Measurements from ENCODE around the gene FURIN. TPM values are rescaled to one million over a fixed set of nuclear protein-coding genes. Genes with fewer than 3 reads are reported as not detected.

The FURIN gene
- total and polyA plus RNA-seq, 2 of the 4 experiments (the other 2 are of a cell fraction) = 34.8 to 54.3 TPM

GRCh38 chr15:90903733-90904536 is 35.5 kb downstream of the FURIN start:
- Histone ChIP-seq H3K27me3 (ENCODE audit: control insufficient read depth, insufficient read depth, low read length) (no peaks in the 10 kb centered on the region), H3K9me3 (ENCODE audit: control insufficient read depth, insufficient read depth, low read length) (no peaks in the 10 kb centered on the region), H2AK5ac (ENCODE audit: low read depth, low read length) (no peak overlapping the region), H3K27ac (ENCODE audit: insufficient read depth, low read length) (no peak overlapping the region), H3K79me1 (ENCODE audit: low read depth in 1 of 2, low read length in 2 of 2) (peaks cover 0 to 13% of the 10 kb centered on the region in 2 experiments; a peak in 2 of 4 replicates), H3K4ac (ENCODE audit: low read depth, low read length) (no peak overlapping the region), H4K91ac (ENCODE audit: insufficient read depth, low read depth, low read length) (no peak overlapping the region), H3K4me1 (ENCODE audit: control insufficient read depth, insufficient read depth, low read length) (peaks cover 4% of the 10 kb centered on the region; the same call in 1 of the 2 replicates), H3K9me1 (ENCODE audit: insufficient read depth, low read length) (no peaks in the 10 kb centered on the region), H2AK9ac (replicated peaks; ENCODE audit: low read depth, low read length, poor library complexity) (no peak overlapping the region), H4K8ac (ENCODE audit: low read depth in 2 of 2, low read length in 2 of 2) (no peak overlapping the region), H3K36me3 (ENCODE audit: control insufficient read depth, insufficient read depth, low read length) (peaks cover 18% of the 10 kb centered on the region; the same call in 1 of the 2 replicates), H3K56ac (ENCODE audit: extremely low read depth, insufficient read depth, low read length) (no peak overlapping the region), H2AFZ (replicated peaks; ENCODE audit: low read length, poor library complexity) (peak overlapping the region; percentile 94), H3K18ac (ENCODE audit: low read depth, low read length) (no peak overlapping the region), H3K14ac (replicated peaks; ENCODE audit: low read depth, low read length) (0 out of 2 replicates have a peak overlapping the region, but pooled peaks have one; percentile 37), H2BK20ac (ENCODE audit: low read depth, low read length) (no peak overlapping the region), H3K4me3 (ENCODE audit: insufficient read depth, low read depth, low read length) (peak overlapping the region; percentile 56), H2BK15ac (ENCODE audit: low read depth, low read length) (no peak overlapping the region), H3K4me2 (ENCODE audit: low read depth, low read length) (peak overlapping the region; percentile 97), H2BK5ac (ENCODE audit: low read depth, low read length, poor library complexity, severe bottlenecking) (no peak overlapping the region), H3K9ac (ENCODE audit: low read depth, low read length) (peak overlapping the region; percentile 57), H4K20me1 (ENCODE audit: insufficient read depth, low read length) (no peaks in the 10 kb centered on the region), H4K5ac (ENCODE audit: low read depth, low read length) (no peak overlapping the region), H3K23ac (ENCODE audit: low read depth, low read length) (peak overlapping the region; percentile 77), H2BK120ac (ENCODE audit: low read depth, low read length) (no peak overlapping the region)
- dilution Hi-C loops (cut with HindIII; ENCODE audit: low sequenced_read_pairs, unreplicated experiment) (no loop called here), in situ Hi-C loops (cut with MboI; ENCODE audit: low sequenced_read_pairs) (no loop called here), intact Hi-C loops (cut with micrococcal nuclease) (loop anchor here (2.0 kb wide), 1 partner anchor 31 kb away; the partner anchor contains the start of gene UNC45A)
- no TSS peak for BruUV-seq (replicated peaks)
- POLR2A ChIA-PET (ENCODE audit: unreplicated experiment) = no interaction called here
- WGBS, 2 experiments (ENCODE audit: extremely low coverage in 2 of 2, insufficient read length in 1 of 2) = 58% methylated on average over 12 of the region's 18 CpGs; no CpG with 5 or more reads in 1 of the 2 experiments
- CTCF ChIA-PET = interaction anchor here (0.6 to 1.2 kb wide), 3 partner anchors 18 to 20 kb away, joined by 3 to 5 read pairs (median 4); partner anchors contain the start of gene FES
- ATAC-seq (ENCODE audit: low read depth) (no peak), DNase-seq (no peak)
- TF ChIP-seq BHLHE40 (IDR thresholded peaks at IDR 0.05; ENCODE audit: low read depth, low read length) (no peak), RCOR1 (IDR thresholded peaks at IDR 0.05; ENCODE audit: insufficient replicate concordance, low read length) (no peak), USF2 (IDR thresholded peaks at IDR 0.05; ENCODE audit: low read depth, low read length) (no peak)

All from IMR-90 (cell line).